Measurements from ENCODE around the gene TTLL6. TPM values are rescaled to one million over a fixed set of nuclear protein-coding genes. Genes with fewer than 3 reads are reported as not detected.
"Not testable (repeated sequence)": the region's sequence is repeated elsewhere in the genome, so short reads cannot be mapped to it uniquely, and the experiment has no call there.

TTLL6 gene
- total RNA-seq, 1 experiment from 2014 or later: 0.60 TPM

GRCh38 chr17:48815311-48815710 lies 1.7 kb downstream of the TTLL6 start:
- no peak for DNase-seq (ENCODE audit: low read depth)

DNA sequence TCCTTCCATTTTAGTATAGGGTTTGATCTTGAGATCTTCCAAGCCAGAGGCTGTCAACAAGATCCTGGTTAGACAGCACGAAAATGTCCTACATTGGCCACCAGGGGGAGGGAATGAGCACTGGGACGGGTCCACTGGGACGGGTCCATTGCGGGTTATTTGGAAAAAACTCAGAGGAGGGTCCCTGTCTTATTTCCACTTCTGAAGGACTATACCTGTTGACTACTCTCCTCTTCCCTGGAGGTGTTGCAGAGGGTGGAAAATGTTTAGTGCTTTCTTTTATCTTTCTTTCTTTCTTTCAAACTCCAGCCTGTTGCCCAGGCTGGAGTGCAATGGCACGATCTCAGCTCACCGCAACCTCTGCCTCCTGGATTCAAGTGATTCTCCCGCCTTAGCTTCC lies 2.5 kb downstream of the TTLL6 start:
- peak; percentile 54 for DNase-seq (ENCODE audit: low read depth)

DNA sequence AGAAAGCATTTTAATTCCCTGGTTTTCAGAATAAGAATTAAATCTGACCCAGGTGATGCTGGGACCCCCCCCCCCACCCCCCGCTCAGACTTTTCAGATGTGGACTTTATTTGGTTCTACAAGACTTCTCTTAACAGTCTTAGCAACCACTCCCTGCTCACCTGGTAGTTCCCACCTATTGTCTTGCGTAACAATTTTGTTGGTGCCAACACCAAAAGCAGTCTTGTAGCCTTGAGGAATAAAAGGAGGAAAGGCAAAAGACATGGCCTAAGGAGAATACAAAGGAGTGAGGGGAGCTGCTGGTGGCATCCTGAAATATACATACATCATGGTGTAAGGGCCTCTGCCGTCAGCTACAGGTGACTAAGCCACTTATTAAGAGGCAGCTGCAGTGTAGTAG lies 5.0 kb downstream of the TTLL6 start:
- no peak for DNase-seq (ENCODE audit: low read depth)

DNA sequence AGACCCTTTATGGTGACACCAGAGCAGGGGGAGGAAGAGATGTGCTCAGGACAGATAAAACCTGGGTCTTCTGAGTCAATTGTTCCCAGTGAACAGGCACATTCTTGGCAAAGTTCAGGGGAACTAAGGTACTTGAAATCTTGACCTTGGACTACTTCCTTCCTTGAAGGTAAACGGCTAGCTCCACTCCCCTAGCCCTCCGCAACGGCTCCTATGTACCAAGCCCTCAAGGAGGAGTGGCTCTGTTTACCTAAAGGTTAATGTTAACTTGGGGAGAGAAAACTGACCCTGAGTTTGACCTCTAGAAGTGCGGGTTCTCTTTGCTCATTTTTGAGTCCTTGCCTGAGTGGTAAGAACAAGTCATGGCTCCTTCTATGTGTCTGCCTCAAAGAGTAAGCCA lies 7.8 kb downstream of the TTLL6 start:
- no peak for DNase-seq (ENCODE audit: low read depth)

DNA sequence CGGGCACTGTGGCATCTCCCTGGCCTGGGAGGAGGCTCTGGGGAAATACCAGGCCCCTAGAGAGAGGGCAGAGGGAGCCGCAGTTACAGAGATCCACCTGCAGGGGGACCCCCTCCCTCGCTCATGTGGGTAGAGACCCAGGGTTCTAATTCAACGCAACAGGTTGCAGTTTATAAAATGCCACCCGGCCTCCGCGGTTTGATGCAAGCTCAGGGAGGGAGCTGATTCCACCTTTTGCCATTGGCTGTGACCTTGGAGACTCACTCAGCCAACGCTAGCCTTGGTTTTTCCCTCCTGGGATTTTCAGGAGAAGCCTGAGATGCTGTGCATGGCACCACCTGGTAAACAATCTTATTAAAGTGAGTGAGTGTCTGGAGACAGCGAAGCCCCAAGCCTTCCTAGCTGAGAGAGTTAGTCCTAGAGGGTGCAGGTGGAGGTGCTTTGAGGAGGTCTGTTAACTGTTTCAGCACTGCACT lies 12.1 kb downstream of the TTLL6 start:
- DNase-seq (ENCODE audit: low read depth): peak; percentile 46

DNA sequence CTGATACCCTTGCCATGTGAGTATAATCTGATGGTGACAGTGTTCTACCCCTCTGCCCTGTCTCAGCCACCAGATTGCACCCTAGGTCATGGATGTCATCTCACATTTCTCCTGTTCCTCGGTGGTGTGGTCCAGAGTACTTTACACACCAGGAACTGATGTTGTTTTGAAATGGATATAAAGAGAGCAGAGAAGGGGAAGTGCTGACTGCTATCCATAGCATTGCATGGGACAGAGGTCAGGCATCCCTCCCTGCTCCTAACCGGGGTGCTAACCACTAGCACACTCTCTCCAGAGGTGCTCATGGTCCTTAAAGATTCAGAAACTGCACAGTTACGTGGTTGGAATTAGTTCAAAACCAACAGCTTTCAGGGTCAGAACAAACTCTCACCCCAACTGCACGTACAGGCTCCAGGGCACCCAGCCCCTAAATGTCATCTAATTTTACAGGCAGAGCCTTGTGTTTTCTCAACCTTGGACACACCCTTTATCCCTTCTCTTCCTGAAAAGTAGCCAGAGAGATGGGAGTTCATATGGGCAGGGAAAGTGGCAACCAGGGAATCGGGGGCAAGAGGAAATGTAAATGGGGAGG lies 16.3 kb downstream of the TTLL6 start:
- DNase-seq (ENCODE audit: low read depth): no peak

- no peak for DNase-seq (ENCODE audit: low read depth)
Observed at GRCh38 chr17:48799069-48799723, 17.8 kb downstream of the TTLL6 start.

DNA sequence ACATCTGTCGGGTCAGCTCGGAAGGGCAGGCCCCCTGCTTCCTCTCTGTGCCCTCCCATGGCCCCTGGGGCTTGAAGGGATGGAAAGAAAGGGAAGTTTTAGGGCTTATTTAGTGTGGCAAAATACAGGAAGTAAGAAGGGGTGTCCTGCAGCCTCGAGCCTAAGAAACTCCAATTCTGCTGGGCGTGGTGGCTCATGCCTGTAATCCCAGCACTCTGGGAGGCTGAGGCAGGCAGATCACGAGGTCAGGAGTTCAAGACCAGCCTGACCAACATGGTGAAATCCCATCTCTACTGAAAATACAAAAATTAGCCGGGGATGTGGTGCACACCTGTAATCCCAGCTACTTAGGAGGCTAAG lies 20.9 kb downstream of the TTLL6 start:
- not testable (repeated sequence) for DNase-seq (ENCODE audit: low read depth)

- peak; percentile 67 for DNase-seq (ENCODE audit: low read depth)
Observed at GRCh38 chr17:48795444-48796162, 21.4 kb downstream of the TTLL6 start.

GRCh38 chr17:48792033-48792798 lies 24.8 kb downstream of the TTLL6 start:
- DNase-seq (ENCODE audit: low read depth): no peak

DNA sequence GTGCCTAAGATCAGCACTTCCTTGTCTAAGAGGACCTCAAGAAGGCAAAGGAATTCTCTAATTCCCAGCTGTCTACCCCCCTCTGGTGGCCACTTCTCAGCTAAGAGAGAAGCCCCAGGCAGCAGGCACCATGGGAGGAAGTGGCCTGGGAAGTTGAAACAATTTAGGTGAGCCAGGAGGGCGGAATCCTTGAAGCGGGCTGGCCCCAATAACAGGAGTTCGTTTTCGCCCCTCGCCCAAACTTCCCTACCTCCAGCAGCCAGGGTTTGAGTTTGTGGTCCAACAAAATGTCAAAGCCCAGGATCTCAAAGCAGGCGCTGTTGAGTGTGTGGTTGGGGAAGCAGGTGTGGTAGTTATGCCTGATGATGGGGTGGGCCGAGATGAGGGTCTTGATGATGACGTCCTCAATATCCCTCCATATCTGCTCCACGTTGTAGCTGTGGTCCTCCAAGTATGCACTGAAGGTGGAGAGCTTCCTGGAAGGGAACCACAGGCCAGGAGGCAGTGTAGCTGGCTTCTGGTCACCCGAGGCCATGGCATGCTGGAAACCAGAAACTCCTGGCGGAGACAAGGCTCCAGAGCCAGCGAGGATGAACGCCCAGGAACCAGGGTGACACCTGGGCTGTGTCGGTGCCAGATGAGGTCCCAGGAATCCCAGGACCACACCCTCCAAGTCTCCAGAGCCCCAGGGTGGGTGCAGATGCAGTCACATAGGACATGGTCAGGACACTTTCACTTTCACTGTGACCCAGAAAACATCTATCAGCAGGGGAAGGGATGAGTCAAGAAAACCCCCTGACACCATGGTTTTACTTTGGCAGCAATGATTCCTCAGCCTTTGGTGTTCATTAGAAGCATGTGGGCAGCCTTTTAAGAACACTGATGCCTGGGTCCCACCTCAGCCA lies 25.6 kb downstream of the TTLL6 start:
- DNase-seq (ENCODE audit: low read depth): peak; percentile 84

- no peak for DNase-seq (ENCODE audit: low read depth)
Observed at GRCh38 chr17:48790607-48791127, 26.4 kb downstream of the TTLL6 start.

DNA sequence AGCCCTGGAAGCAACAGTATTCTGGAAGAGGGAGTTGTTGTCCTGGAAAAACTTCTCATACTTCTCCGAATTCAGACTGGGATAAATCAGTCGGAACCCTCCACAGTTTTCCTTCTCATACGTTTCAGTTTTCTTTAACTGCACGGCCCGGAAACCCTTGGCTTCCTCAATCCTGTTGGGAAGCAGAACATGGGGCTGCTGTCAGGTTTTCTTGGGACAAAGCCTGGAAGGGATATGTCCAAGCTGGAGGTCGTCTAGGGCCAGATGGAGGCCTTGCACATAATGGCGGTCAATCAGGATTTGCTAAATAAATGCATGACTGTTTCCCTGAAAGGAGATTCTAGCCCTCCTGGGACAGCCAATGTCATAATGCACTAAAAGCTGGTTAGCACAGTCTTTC lies 29.2 kb downstream of the TTLL6 start:
- no peak for DNase-seq (ENCODE audit: low read depth)

DNA sequence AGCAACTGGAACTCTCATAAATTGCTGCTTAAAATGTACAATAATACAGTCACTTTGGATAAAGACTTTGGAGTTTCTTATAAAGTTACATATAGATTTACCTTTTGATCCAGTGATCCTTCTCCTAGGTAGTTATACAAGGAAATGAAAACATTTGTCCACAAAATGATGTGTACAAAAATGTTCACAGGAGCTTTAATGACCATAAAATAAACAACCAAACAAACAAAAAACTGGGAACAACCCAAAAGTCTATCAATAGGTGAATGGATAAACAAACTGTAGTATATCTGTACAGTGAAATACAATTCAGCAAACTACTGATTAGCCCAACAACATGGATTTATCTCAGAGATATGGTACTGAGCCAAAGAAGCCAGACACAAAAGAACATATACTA lies 37.6 kb downstream of the TTLL6 start:
- DNase-seq (ENCODE audit: low read depth): no peak

DNA sequence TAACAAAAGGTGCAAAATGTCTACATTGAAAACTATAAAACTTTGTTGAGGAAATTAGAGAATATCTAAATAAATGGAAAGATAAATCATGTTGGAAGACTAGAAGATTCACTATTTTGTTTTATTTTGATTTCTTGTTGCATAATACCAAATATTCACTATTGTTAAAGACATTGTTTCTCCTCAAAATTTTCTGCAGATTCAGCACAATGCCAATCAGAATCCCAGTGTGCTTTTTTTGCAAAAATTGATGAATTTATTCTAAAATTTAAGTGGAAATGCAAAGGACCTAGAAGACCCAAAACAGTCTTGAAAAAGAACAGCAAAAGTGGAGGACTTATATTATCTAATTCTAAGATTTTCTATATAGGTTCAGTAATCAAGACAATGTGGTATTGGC lies 40.4 kb downstream of the TTLL6 start:
- no peak for DNase-seq (ENCODE audit: low read depth)

DNA sequence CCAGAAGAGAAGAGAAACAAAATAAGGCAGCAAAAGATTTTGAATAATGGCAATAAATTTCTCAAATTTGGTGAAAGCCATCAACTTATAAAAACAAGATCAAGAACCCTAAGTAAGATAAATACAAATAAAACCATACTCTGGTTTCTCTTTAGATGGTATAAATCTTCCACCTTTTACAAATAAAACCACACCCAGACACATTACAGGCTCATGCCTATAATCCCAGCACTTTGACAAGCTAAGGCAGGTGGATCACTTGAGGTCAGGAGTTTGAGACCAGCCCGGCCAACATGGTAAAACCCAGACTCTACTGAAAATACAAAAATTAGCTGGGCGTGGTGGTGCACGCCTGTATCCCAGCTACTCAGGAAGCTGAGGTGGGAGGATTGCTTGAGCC lies 43.8 kb downstream of the TTLL6 start:
- DNase-seq (ENCODE audit: low read depth): no peak

DNA sequence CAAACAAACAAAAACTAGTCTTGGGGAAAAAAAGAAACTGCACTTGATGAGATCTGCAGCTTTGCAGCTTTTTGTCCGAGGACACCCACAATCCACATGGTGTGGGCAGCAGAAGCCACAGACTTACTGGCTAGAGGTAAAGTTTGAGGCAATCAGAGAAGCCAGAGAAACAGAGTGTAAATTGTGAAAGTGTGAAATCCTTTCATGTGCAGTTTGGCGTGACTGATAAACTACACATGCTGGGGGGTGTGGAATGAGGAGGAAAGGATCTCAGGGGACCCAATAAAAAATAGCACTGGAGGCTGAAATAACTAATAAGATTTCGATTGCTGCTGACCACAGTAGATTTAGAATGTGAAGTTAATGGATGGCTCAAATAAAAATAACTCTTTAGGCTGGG lies 46.1 kb downstream of the TTLL6 start:
- DNase-seq (ENCODE audit: low read depth): peak; percentile 16

DNA sequence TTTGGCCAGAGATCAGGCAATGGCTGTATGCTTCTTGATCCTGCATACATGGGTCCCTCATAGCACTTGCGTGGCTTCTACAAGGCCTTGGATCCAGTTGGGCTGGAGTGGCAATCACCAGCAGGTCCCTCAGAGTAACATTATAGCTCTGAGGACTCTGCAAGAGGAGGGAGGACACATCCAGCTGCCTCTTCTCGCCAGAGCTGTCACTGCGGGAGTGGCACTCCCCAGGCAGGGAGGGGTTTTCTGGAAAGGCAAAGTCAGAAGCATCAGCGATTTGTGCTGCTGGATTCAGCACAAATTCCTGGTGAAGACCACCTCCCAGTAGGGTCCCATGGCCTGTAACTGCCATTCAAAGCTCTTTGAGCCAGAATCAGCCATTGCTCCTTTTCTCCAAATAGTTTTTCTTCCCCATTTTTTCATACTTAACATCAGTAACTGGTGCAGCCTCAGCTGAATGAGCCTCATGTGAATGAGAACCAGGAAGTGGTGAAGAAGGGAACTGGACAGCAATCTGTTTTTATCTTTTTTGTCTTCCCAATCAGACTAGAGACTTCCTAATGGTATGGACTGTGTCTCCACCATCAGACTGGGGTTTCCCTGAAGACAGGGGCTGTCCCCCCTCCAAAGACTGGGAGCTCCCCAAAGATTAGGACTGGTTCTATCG lies 47.9 kb downstream of the TTLL6 start:
- DNase-seq (ENCODE audit: low read depth): no peak

DNA sequence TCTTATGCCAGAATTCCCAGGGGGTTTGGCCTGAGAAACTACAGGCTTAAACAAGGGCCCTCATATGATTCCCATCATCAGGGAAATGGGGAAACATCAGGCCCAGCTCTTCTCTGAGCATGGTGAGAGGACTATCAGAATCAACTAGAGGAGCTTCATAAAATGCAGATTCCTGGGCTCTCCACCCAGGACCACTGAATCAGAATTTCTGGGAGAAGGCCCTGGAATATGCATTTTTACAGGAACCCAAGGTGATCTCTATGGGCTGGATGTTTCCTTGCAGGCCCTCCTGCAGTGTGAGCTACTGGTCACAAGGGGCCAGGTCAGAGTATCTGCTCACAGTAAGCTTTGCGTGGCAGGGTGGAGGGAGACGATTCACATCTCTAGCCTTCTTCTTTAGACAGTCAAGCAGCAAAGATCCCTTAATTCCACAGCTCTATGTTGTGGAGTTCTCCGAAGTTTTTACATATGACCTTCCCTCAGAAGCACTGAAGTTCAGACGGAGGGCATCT lies 49.7 kb downstream of the TTLL6 start:
- no peak for DNase-seq (ENCODE audit: low read depth)

GRCh38 chr17:48761114-48761513 lies 55.9 kb downstream of the TTLL6 start:
- DNase-seq (ENCODE audit: low read depth): no peak
